Erythroblast (primary cell): ENCODE data around the gene POLR1E.

ENCODE experiments used
- GATA1 ChIP-seq: IDR thresholded peaks from 2 replicates; pipeline ENCODE4 v1.6.1; 2011; ENCODE audit warnings: low read depth, mild to moderate bottlenecking, control low read depth, low read length, moderate library complexity
- POLR2A ChIP-seq: IDR thresholded peaks from 2 replicates; pipeline ENCODE4 v1.6.1; 2011; ENCODE audit warnings: mild to moderate bottlenecking, low read length

GRCh38 chr9:37437621-37438020, 48.1 kb upstream of the POLR1E start:
- TF ChIP-seq POLR2A, result no peak
- TF ChIP-seq GATA1, result no peak
